ENCODE results near the gene C11orf87. TPM values are rescaled to one million over a fixed set of nuclear protein-coding genes. Genes with fewer than 3 reads are reported as not detected.

Gene C11orf87
- total and polyA plus RNA-seq, 2 of the 4 experiments (the other 2 are of a cell fraction) = under 0.01 to 0.24 TPM

GRCh38 chr11:109384873-109385272, 37.1 kb upstream of the C11orf87 start:
- Histone ChIP-seq H4K20me1 (ENCODE audit: insufficient read depth, low read length) (no peaks in the 10 kb centered on the region), H2AFZ (replicated peaks; ENCODE audit: low read length, poor library complexity) (no peak overlapping the region), H2BK5ac (ENCODE audit: low read depth, low read length, poor library complexity, severe bottlenecking) (no peak overlapping the region), H3K56ac (ENCODE audit: extremely low read depth, insufficient read depth, low read length) (no peak overlapping the region), H3K4me3 (ENCODE audit: insufficient read depth, low read depth, low read length) (no peak overlapping the region), H3K14ac (replicated peaks; ENCODE audit: low read depth, low read length) (no peak overlapping the region), H3K9me3 (ENCODE audit: control insufficient read depth, insufficient read depth, low read length) (no peaks in the 10 kb centered on the region; the same call in 1 of the 2 replicates), H2BK120ac (ENCODE audit: low read depth, low read length) (no peak overlapping the region), H3K27ac (ENCODE audit: insufficient read depth, low read length) (no peak overlapping the region), H3K27me3 (ENCODE audit: control insufficient read depth, insufficient read depth, low read length) (no peaks in the 10 kb centered on the region), H3K18ac (ENCODE audit: low read depth, low read length) (no peak overlapping the region), H3K36me3 (ENCODE audit: control insufficient read depth, insufficient read depth, low read length) (no peaks in the 10 kb centered on the region), H4K8ac (ENCODE audit: low read depth in 2 of 2, low read length in 2 of 2) (no peak overlapping the region), H2BK20ac (ENCODE audit: low read depth, low read length) (no peak overlapping the region), H2AK9ac (replicated peaks; ENCODE audit: low read depth, low read length, poor library complexity) (no peak overlapping the region), H3K23ac (ENCODE audit: low read depth, low read length) (no peak overlapping the region), H2BK15ac (ENCODE audit: low read depth, low read length) (no peak overlapping the region), H3K9ac (ENCODE audit: low read depth, low read length) (no peak overlapping the region), H3K4me2 (ENCODE audit: low read depth, low read length) (no peak overlapping the region), H3K79me1 (ENCODE audit: low read depth in 1 of 2, low read length in 2 of 2) (no peaks in the 10 kb centered on the region), H3K4ac (ENCODE audit: low read depth, low read length) (no peak overlapping the region), H2AK5ac (ENCODE audit: low read depth, low read length) (no peak overlapping the region), H4K5ac (ENCODE audit: low read depth, low read length) (no peak overlapping the region), H3K4me1 (ENCODE audit: control insufficient read depth, insufficient read depth, low read length) (no peaks in the 10 kb centered on the region), H3K9me1 (ENCODE audit: insufficient read depth, low read length) (no peaks in the 10 kb centered on the region), H4K91ac (ENCODE audit: insufficient read depth, low read depth, low read length) (no peak overlapping the region)
- DNase-seq = no peak
- CTCF ChIA-PET = interaction anchor here (1.3 kb wide), 1 partner anchor 9 kb away, joined by 3 read pairs; no protein-coding TSS in a partner anchor
- ATAC-seq (ENCODE audit: low read depth) = no peak
- POLR2A ChIA-PET (ENCODE audit: unreplicated experiment) = no interaction called here
- TF ChIP-seq ELK1 (IDR thresholded peaks at IDR 0.05; ENCODE audit: borderline replicate concordance, low read depth, low read length) = no peak
- TF ChIP-seq NFE2L2 (IDR thresholded peaks at IDR 0.05; ENCODE audit: low read depth, low read length) = no peak
- TF ChIP-seq CTCF (conservative IDR thresholded peaks at IDR 0.05; ENCODE audit: low read depth, low read length) = no peak
- no peak for TF ChIP-seq BHLHE40 (IDR thresholded peaks at IDR 0.05; ENCODE audit: low read depth, low read length)
- no peak for TF ChIP-seq MAZ (IDR thresholded peaks at IDR 0.05; ENCODE audit: borderline replicate concordance, low read depth, low read length)
- no peak for TF ChIP-seq RCOR1 (IDR thresholded peaks at IDR 0.05; ENCODE audit: insufficient replicate concordance, low read length)
- TF ChIP-seq USF2 (IDR thresholded peaks at IDR 0.05; ENCODE audit: low read depth, low read length) = no peak
- TF ChIP-seq MXI1 (IDR thresholded peaks at IDR 0.05; ENCODE audit: borderline replicate concordance, low read depth, low read length) = no peak
- no peak for TF ChIP-seq RAD21 (IDR thresholded peaks at IDR 0.05; ENCODE audit: low read length)
- TF ChIP-seq CEBPB (IDR thresholded peaks at IDR 0.05; ENCODE audit: low read depth, low read length) = no peak
- TF ChIP-seq CHD1 (IDR thresholded peaks at IDR 0.05; ENCODE audit: low read depth, low read length) = no peak
- BruUV-seq (replicated peaks) = no TSS peak
- intact Hi-C loops (cut with micrococcal nuclease) = no loop called here
- in situ Hi-C loops (cut with MboI; ENCODE audit: low sequenced_read_pairs) = no loop called here
- dilution Hi-C loops (cut with HindIII; ENCODE audit: low sequenced_read_pairs, unreplicated experiment) = no loop called here
- no CpG with 5 or more reads among the region's 1 CpG for WGBS, 2 experiments (ENCODE audit: extremely low coverage in 2 of 2, insufficient read length in 1 of 2)

All from IMR-90 (cell line).